22Rv1 (cell line): ENCODE data around the gene ARHGAP23.
"Not testable (repeated sequence)": the region's sequence is repeated elsewhere in the genome, so short reads cannot be mapped to it uniquely, and the experiment has no call there.

Experiments used
- CTCF ChIP-seq: fragments of 450-650 bp; IDR thresholded peaks from 2 replicates; pipeline ENCODE4 v1.5.1; 2017; ENCODE audit warnings: mild to moderate bottlenecking
- ZFX ChIP-seq: fragments of 450-650 bp; IDR thresholded peaks from 2 replicates; pipeline ENCODE4 v1.6.1; 2017; ENCODE audit warnings: antibody characterized with exemption, borderline replicate concordance

DNA sequence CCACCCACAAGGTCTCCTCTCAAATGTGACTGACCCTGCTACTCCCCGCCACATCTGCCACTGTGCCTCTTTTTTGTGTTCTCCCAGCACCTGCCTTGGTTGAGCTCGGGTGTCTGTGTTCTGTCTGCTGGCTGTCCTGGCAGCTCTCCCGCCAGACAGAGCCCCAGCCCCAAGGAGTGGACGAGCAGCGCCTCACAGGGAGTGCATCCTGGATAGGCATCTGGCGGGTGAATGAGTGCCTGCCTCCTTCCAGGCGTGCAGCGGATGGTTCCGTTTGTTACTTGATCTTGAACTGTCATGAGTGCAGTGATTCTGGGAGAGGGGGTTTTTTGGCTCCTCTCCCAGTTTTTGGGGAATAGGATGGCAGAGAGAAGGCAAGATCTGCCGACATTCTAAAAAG lies 99.9 kb downstream of the ARHGAP23 start:
- not testable (repeated sequence) for TF ChIP-seq CTCF, ZFX
